ENCODE data around the gene TNFRSF11A.
A peak's percentile ranks its signal among the peaks of the same experiment; 100 is the strongest.

The TNFRSF11A gene

DNA sequence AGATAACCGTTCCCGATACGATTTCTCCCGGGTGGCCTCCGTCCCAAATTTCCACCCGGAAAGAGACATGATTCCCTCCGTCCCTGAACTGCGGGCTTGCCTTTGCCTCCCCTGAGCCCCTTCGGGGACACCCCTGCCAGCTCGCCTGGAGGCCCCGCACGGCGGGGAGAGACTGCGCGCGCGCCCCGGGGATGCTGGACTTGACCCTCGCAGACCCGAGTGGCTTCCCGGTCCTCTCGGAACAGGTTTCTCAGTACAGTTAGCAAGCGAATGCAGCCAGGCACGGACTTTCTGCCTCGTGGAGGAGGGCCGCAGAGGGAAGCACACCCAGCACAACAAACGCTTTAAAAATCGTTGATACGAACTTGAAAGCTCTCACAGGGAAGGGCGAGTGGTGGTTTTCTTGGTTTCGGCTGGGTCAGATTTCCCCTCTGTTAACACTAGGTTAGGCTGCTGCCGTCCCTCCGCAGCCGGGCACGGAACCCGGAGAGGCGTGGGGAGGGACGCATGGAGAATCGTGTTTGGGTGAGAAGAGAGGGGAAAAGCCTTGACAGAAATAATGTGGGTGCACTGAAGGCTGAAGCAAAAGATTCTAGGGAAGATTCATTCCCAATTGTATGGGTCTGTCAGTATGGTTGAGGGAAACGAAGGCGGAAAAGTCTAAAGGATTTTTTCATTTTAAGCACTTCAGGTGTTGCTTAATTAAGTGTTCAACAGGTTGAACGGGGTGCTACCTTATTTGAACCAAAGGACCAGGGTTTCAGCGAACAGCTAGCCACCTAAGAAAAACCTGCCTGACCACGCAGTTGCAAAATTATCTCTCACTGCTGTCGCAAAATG is 916 bp downstream of the TNFRSF11A start:
- DNase-seq, result peak; percentile 76

- DNase-seq, result no peak
Measured at GRCh38 chr18:62326646-62327348, 1.7 kb downstream of the TNFRSF11A start.

DNA sequence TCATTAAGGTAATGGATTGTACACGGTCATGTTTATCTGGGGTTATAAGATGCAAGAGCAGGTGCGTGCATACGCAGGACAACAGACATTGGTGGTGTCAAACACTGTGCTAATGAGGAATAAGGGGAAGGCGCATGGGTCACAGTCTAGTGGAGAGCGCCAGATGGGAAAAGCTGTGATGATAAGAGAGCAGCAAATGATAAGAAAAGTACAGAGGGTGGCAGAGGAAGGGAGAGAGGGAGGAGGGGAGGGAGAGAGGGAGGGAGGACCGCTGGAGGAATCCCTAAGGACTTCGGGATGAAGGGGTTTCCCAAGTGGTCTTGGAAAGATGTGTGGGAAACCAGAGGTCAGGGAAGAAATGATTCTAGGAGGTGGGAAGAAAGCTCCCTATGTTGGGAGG is 2.9 kb downstream of the TNFRSF11A start:
- no peak for DNase-seq

- DNase-seq, result no peak
Measured at GRCh38 chr18:62328586-62329525, 3.7 kb downstream of the TNFRSF11A start.

DNA sequence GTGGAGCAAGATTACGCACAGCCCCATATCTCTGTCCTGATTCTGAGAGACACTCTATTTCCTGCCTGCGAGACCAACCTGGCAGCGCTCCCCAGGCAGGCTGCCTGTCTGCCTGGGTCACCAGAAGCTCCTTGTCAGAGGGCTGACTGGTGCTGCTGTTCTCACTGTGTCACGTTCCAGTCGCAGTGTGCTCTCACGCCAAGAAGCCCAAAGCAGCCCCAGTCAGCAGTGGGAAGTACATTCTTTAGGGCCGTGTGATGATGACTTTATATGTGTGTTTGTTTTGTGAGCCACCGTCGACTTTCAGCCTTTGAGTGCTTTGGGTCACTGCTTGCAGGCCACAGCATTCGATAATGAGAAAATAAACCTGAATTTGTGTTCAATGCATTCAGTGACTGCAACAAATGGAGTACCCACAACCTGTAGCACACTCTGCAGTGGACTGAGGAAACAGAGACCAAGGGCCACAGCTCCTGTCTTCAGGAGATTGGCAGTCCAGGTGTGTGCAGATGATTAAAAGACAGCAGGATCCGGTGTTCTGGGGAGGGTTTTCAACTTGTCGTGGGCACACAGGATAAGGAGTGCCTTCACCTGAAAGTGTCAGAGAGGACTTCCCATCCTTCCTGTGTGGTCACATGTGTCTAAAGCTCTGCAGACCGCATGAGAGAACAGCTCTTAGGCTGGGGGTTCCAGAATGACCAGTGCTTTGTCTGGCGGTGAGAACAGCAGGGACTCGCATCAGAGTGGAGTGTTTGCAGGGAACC is 4.8 kb downstream of the TNFRSF11A start:
- DNase-seq, result no peak

GRCh38 chr18:62330650-62331049 is 5.5 kb downstream of the TNFRSF11A start:
- no peak for DNase-seq

DNA sequence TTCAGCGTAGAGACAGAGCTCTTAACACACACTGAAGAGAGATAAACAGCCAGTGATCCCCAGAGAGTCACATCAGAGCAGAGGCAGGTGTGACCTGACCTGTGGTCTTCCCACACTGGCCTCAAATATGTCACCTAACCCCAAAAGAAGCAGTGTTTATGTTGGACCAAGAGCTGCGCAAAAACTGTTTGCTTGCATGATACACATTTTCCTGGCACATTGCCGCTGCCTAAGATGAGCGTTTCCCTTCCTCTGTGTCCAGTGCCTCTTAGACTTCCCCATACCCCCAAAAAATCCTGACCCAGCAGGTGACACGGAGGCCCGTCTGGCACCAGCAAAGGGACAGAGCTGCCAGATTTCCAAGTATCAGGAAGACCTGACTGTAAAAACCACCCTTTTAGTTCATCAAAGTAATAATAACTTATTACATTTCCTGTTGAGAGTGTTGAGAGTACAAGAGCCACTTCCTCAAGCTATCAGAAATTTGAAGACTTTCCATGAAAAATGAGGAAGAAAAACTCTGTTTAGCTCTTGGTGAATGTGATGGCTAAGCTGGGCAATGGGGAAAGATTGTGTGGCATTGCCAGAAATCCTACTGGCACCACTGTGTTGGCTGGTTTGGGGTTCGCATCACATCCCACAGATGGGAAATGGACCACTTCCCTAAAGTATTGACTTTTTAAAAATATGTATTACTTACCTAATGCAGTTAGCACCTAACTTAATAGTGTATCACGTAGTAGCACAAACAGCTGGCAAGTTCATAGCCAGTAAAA is 6.7 kb downstream of the TNFRSF11A start:
- no peak for DNase-seq

GRCh38 chr18:62332431-62332830 is 7.3 kb downstream of the TNFRSF11A start:
- DNase-seq, result no peak

- no peak for DNase-seq
Measured at GRCh38 chr18:62332964-62333695, 8.0 kb downstream of the TNFRSF11A start.

GRCh38 chr18:62334120-62334519 is 9.0 kb downstream of the TNFRSF11A start:
- no peak for DNase-seq

DNA sequence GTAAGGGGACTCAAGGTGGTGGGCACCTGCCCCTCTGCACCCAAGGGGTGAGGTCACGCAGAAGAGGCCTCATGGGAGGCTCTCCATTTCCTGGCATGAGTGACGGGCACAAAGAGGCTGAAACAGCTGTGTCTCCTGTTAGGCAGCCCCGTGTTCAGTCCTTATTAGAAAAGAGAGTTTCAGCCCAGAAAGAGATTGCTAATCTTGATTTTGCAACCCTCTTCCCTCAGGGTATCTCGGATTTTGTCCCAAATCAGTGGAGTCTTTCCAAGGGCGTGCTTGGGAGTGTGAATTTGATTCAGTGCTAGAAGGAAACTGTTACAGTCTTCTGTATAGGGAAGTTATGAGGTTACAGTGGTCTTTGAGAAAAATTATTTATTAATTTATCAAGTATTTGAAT is 10.4 kb downstream of the TNFRSF11A start:
- DNase-seq, result no peak

- no peak for DNase-seq
Measured at GRCh38 chr18:62336618-62337017, 11.5 kb downstream of the TNFRSF11A start.

DNA sequence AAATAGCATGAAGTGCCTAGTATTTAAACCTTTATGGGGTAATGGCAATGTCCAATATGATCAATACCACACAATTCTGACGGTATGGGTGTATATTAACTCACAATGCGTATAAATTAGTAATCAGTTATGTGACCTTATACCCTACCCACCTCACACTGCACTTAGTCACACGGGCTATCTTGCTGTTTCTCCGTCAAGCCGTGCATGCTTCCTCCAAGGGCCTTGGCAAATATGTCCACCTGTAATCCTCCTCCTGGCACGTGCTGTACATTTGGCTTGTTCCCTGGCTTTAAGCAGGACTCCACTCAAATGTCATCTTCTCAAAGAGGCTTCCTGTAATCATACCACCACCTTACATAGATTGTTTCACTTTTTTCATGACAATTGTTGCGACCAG is 12.2 kb downstream of the TNFRSF11A start:
- no peak for DNase-seq

GRCh38 chr18:62338446-62339105 is 13.5 kb downstream of the TNFRSF11A start:
- no peak for DNase-seq

- DNase-seq, result no peak
Measured at GRCh38 chr18:62339106-62339988, 14.2 kb downstream of the TNFRSF11A start.

GRCh38 chr18:62340996-62341395 is 15.9 kb downstream of the TNFRSF11A start:
- no peak for DNase-seq

- no peak for DNase-seq
Measured at GRCh38 chr18:62341473-62341872, 16.4 kb downstream of the TNFRSF11A start.

DNA sequence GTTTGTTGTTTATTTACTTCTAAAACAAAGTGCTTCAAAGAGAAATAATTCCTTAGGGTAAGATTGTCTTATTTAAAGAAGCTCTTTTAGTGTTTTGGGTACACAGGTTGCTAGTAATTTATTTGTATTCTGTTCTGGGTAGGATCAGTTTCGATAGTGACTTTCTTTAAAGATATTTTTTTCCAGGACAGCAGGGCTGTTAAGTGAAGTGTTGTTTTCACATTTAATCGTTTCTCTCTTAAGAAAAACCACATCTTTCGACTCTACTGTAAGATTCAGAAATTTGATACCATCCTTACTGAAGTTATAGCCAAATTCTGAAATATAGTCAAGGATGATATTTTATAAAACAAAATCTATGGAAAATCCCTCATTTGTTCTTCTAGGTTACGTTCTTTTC is 17.8 kb downstream of the TNFRSF11A start:
- DNase-seq, result no peak

DNA sequence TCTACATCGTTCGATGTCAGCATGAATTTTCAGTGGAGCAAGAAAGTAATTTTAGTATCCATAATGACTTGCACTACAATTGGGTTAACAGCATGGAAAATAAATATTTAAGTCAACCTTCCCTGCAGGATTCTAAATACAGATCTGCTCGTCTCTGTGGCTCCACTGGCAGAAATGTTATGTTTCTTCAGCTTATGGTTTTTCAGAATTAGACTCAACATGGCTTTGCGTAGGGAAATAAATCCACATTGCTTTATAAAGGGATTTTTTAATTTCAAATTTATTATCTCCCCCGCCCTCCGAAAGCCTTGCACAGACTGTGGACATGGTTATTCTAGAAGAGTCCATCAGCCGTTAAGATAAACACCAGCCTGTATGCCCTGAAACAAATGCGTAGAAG is 18.2 kb downstream of the TNFRSF11A start:
- DNase-seq, result no peak
